H1 (cell line): ENCODE data around the gene ELOA. TPM values are rescaled to one million over a fixed set of nuclear protein-coding genes. Genes with fewer than 3 reads are reported as not detected.
A peak's percentile ranks its signal among the peaks of the same experiment; 100 is the strongest.

ENCODE experiments used
- CTCF ChIA-PET: fragments of 300-600 bp; sonication (Branson Sonifier 250); formaldehyde crosslinking; loops from one replicate; lab custom pipeline; 2021; ENCODE audit not compliant: partially characterized antibody; lab: Charles Lee
- POLR2A ChIA-PET: fragments of 300-600 bp; sonication (Branson Sonifier 250); formaldehyde crosslinking; loops from one replicate; lab custom pipeline; 2021; ENCODE audit warnings: inconsistent platforms; ENCODE audit not compliant: partially characterized antibody; lab: Charles Lee
- DNase-seq, 2 experiments: peaks; one replicate each; pipeline versions ENCODE4 v3.0.0 to v3.0.0-alpha.2; 2010 to 2022; ENCODE audit warnings: low spot score in 2 of 2, low read depth in 1 of 2, mixed read lengths in 1 of 2
- FAIRE-seq: peaks from 2 replicates; lab custom pipeline; 2011; peaks lifted over from hg19 to GRCh38; lab: Jason Lieb, UNC
- H2AFZ ChIP-seq: 2 replicates; pipeline ENCODE4 v1.8.1; 2012; ENCODE audit warnings: low read length, inconsistent platforms
- H2AK5ac ChIP-seq: 2 replicates; pipeline ENCODE4 v1.6.1; 2013; ENCODE audit warnings: low read depth, low read length
- H2BK120ac ChIP-seq: replicated peaks from 2 replicates; pipeline ENCODE3; 2013; ENCODE audit warnings: low read depth, low read length, inconsistent platforms
- H2BK12ac ChIP-seq: 2 replicates; pipeline ENCODE4 v1.6.1; 2013; ENCODE audit warnings: low read depth, low read length
- H2BK15ac ChIP-seq: 2 replicates; pipeline ENCODE4 v1.6.1; 2013; ENCODE audit warnings: low read length
- H2BK20ac ChIP-seq: 2 replicates; pipeline ENCODE4 v1.6.1; 2013; ENCODE audit warnings: low read length
- H2BK5ac ChIP-seq: 2 replicates; pipeline ENCODE4 v1.6.1; 2013; ENCODE audit warnings: low read depth, low read length
- H3K14ac ChIP-seq: 2 replicates; pipeline ENCODE4 v1.6.1; 2013; ENCODE audit warnings: inconsistent platforms; ENCODE audit not compliant: insufficient read length
- H3K18ac ChIP-seq: 2 replicates; pipeline ENCODE4 v1.6.1; 2013; ENCODE audit warnings: low read length; ENCODE audit errors: extremely low read depth
- H3K23ac ChIP-seq: 2 replicates; pipeline ENCODE4 v1.6.1; 2013; ENCODE audit warnings: inconsistent platforms; ENCODE audit not compliant: insufficient read length
- H3K23me2 ChIP-seq: 2 replicates; pipeline ENCODE4 v1.6.1; 2013; ENCODE audit warnings: low read depth, low read length
- H3K27ac ChIP-seq: 2 replicates; pipeline ENCODE4 v1.6.1; 2011; ENCODE audit warnings: low read depth, low read length, inconsistent platforms
- H3K27me3 ChIP-seq, 4 experiments: replicated peaks in 1 of 4; 1 replicate in 1 of 4; 2 replicates in 3 of 4; pipeline versions ENCODE4 v1.6.1 to v1.8.1; 2011 to 2013; ENCODE audit warnings: low read length in 3 of 4, mild to moderate bottlenecking in 3 of 4, inconsistent platforms in 2 of 4, mixed read lengths in 2 of 4, moderate library complexity in 1 of 4; ENCODE audit not compliant: control insufficient read depth in 3 of 4, insufficient read depth in 3 of 4; ENCODE audit errors: extremely low read depth in 1 of 4
- H3K36me3 ChIP-seq, 4 experiments: 2 replicates each; pipeline versions ENCODE4 v1.6.1 to v1.8.1; 2011 to 2013; ENCODE audit warnings: mild to moderate bottlenecking in 4 of 4, low read length in 3 of 4, moderate library complexity in 2 of 4, control low read depth in 1 of 4, inconsistent platforms in 1 of 4; ENCODE audit not compliant: insufficient read depth in 4 of 4, control insufficient read depth in 2 of 4
- H3K4ac ChIP-seq: replicated peaks from 2 replicates; pipeline ENCODE3; 2013; ENCODE audit warnings: low read length, low read depth, mixed read lengths, inconsistent platforms; ENCODE audit not compliant: insufficient read length
- H3K4me1 ChIP-seq, 4 experiments: replicated peaks in 1 of 4; 1 replicate in 1 of 4; 2 replicates in 3 of 4; pipeline versions ENCODE4 v1.6.1 to v1.8.1; 2011 to 2013; ENCODE audit warnings: low read length in 3 of 4, inconsistent platforms in 2 of 4, mixed read lengths in 1 of 4; ENCODE audit not compliant: insufficient read depth in 4 of 4, control insufficient read depth in 3 of 4
- H3K4me2 ChIP-seq, 2 experiments: 2 replicates each; pipeline versions ENCODE4 v1.6.1 to v1.8.1; 2011 to 2013; ENCODE audit warnings: low read depth in 2 of 2, low read length in 2 of 2, control low read depth in 1 of 2, inconsistent platforms in 1 of 2, mild to moderate bottlenecking in 1 of 2; ENCODE audit not compliant: insufficient read depth in 1 of 2
- H3K4me3 ChIP-seq, 4 experiments: fragments of 200-600, 300-600 bp in 1 of 4; sonication (generic), shearing (Covaris generic), sonication (Bioruptor Twin) in 1 of 4; 2 replicates each; pipeline versions ENCODE4 v1.5.1 to v1.8.1; 2011 to 2016; ENCODE audit warnings: low read length in 4 of 4, low read depth in 3 of 4, control low read depth in 2 of 4, inconsistent platforms in 2 of 4, mild to moderate bottlenecking in 2 of 4, mixed read lengths in 1 of 4, moderate library complexity in 1 of 4; ENCODE audit not compliant: insufficient read depth in 2 of 4; ENCODE audit errors: extremely low read depth in 1 of 4
- H3K56ac ChIP-seq: replicated peaks from 2 replicates; pipeline ENCODE3; 2013; ENCODE audit warnings: low read depth, mild to moderate bottlenecking, mixed read lengths, low read length, inconsistent platforms; ENCODE audit not compliant: insufficient read length
- H3K79me1 ChIP-seq: 2 replicates; pipeline ENCODE4 v1.6.1; 2013; ENCODE audit warnings: low read depth, low read length, control low read depth
- H3K79me2 ChIP-seq, 2 experiments: 2 replicates each; pipeline versions ENCODE4 v1.6.1 to v1.8.1; 2012 to 2013; ENCODE audit warnings: low read length in 2 of 2, mild to moderate bottlenecking in 2 of 2, inconsistent platforms in 1 of 2; ENCODE audit not compliant: insufficient read depth in 2 of 2, control insufficient read depth in 1 of 2
- H3K9ac ChIP-seq, 4 experiments: replicated peaks in 1 of 4; 1 replicate in 1 of 4; 2 replicates in 3 of 4; pipeline versions ENCODE4 v1.6.1 to v1.8.1; 2011 to 2013; ENCODE audit warnings: low read depth in 3 of 4, low read length in 3 of 4, control low read depth in 2 of 4, mild to moderate bottlenecking in 2 of 4, moderate library complexity in 2 of 4, inconsistent platforms in 1 of 4; ENCODE audit errors: extremely low read depth in 1 of 4
- H3K9me3 ChIP-seq, 2 experiments: 2 replicates each; pipeline versions ENCODE4 v1.6.1 to v1.8.1; 2012 to 2013; ENCODE audit warnings: mild to moderate bottlenecking in 2 of 2, moderate library complexity in 2 of 2, control low read depth in 1 of 2, inconsistent platforms in 1 of 2, low read depth in 1 of 2, low read length in 1 of 2, mixed read lengths in 1 of 2; ENCODE audit not compliant: insufficient read depth in 2 of 2
- H4K20me1 ChIP-seq, 2 experiments: replicated peaks in 1 of 2; 2 replicates each; pipeline versions ENCODE3 to v1.8.1; 2011 to 2013; ENCODE audit warnings: inconsistent platforms in 2 of 2, low read length in 2 of 2, mild to moderate bottlenecking in 1 of 2; ENCODE audit not compliant: insufficient read depth in 2 of 2, control insufficient read depth in 1 of 2
- H4K5ac ChIP-seq: 2 replicates; pipeline ENCODE4 v1.6.1; 2013; ENCODE audit warnings: low read length, low read depth, mixed read lengths, inconsistent platforms; ENCODE audit not compliant: insufficient read length
- H4K8ac ChIP-seq: 2 replicates; pipeline ENCODE4 v1.8.0; 2013; ENCODE audit warnings: mild to moderate bottlenecking, moderate library complexity, low read length, inconsistent platforms; ENCODE audit not compliant: insufficient read depth; ENCODE audit errors: extremely low read depth
- H4K91ac ChIP-seq: replicated peaks from 2 replicates; pipeline ENCODE3; 2013; ENCODE audit warnings: low read length, mixed read lengths, inconsistent platforms; ENCODE audit not compliant: insufficient read length
- POLR2A ChIP-seq, 2 experiments: IDR thresholded peaks; 1 replicate in 1 of 2; 2 replicates in 1 of 2; pipeline ENCODE4 v1.6.1; 2011; ENCODE audit warnings: low read depth in 2 of 2, low read length in 2 of 2, mild to moderate bottlenecking in 2 of 2; ENCODE audit errors: control extremely low read depth in 1 of 2
- POLR2AphosphoS5 ChIP-seq: IDR thresholded peaks from 2 replicates; pipeline ENCODE4 v1.6.1; 2011; ENCODE audit warnings: low read depth, low read length
- SIN3A ChIP-seq, 2 experiments: IDR thresholded peaks in 1 of 2; conservative IDR thresholded peaks in 1 of 2; 2 replicates each; pipeline ENCODE4 v1.6.1; 2011 to 2012; ENCODE audit warnings: low read length in 2 of 2, improper control_type of control experiment in 1 of 2, low read depth in 1 of 2, mild to moderate bottlenecking in 1 of 2
- WGBS, 2 experiments: shearing (Covaris generic) in 1 of 2; methylation state at CpG; one replicate each; pipeline versions ENCODE4 v1.1.6 to v1.1.7; 2013 to 2015; ENCODE audit warnings: low lambda C conversion rate in 2 of 2, mixed read lengths in 2 of 2, inconsistent platforms in 1 of 2, low coverage in 1 of 2, missing lambda C conversion rate in 1 of 2; ENCODE audit not compliant: insufficient replicate concordance in 2 of 2, insufficient coverage in 1 of 2, insufficient read length in 1 of 2; ENCODE audit errors: extremely low coverage in 1 of 2, missing lambda C conversion rate in 1 of 2; 5-methylcytosine and 5-hydroxymethylcytosine counted together
- polyA plus RNA-seq, 7 experiments: library from polyadenylated mRNA; depleted of rRNA in 3 of 7; stranded (reverse) in 5 of 7; unstranded in 2 of 7; fragments of >200 nt in 5 of 7; fragments of 200-250 nt in 2 of 7; gene quantifications; 1 replicate in 5 of 7; 2 replicates in 1 of 7; 4 replicates in 1 of 7; pipeline versions ENCODE4 v1.2.1 to v1.2.3, GENCODE V29; 2011 to 2013; ENCODE audit warnings: missing spikeins in 2 of 7, mixed read lengths in 2 of 7
- total RNA-seq: library from RNA; stranded (reverse); fragmentation: NEBNext Ultra II Directional; extraction: Animal tissue kit (Norgen Biotek cat#: 25700); gene quantifications from 2 replicates; pipeline ENCODE4 v1.2.1, GENCODE V29; 2021

ELOA gene
- total and polyA plus RNA-seq, 2 of the 8 experiments (the other 6 are each of a cell fraction or from before 2014, with no cell fraction given): 15.7 to 61.1 TPM

DNA sequence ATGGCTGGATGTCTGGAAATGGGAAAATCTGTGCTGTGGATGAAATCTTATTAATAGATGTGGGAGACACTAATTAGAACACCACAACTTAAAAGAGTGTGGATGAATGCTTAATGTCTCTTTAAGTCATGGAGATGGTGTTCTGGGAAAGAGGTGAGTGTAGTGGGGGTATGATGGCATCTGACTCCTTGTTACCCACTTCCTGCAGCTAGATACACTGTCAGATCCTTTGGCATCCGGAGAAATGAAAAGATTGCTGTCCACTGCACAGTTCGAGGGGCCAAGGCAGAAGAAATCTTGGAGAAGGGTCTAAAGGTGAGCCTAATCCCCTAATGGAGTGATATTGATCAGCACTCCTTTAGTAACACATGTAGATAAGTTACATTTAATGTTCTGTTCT is 49.7 kb upstream of the ELOA start:
- POLR2A ChIA-PET: interaction anchor here (0.8 to 12.3 kb wide), 14 partner anchors 11 to 196 kb away, joined by 3 to 190 read pairs (median 14); partner anchors contain the start of genes E2F2, ELOA and PITHD1
- DNase-seq (no peak), FAIRE-seq (no peak)
- Histone ChIP-seq H2BK5ac (no peak overlapping the region), H2BK12ac (no peak overlapping the region), H3K9me3 (no peaks in the 10 kb centered on the region), H4K20me1 (peaks cover 32 to 39% of the 10 kb centered on the region in 2 experiments), H3K79me1 (peaks cover 8% of the 10 kb centered on the region), H4K91ac (no peak overlapping the region), H3K23me2 (peaks cover 11% of the 10 kb centered on the region; the same call in 1 of the 2 replicates), H3K27ac (no peak overlapping the region), H2BK20ac (no peak overlapping the region), H3K9ac (peak overlapping the region in 3 of 4 experiments; percentile 22 to 71 (median 56); a peak in 4 of 7 replicates), H2AK5ac (no peak overlapping the region), H3K14ac (no peak overlapping the region), H3K18ac (no peak overlapping the region), H3K27me3 (no peaks in the 10 kb centered on the region), H3K56ac (no peak overlapping the region), H3K4me1 (peaks cover 0 to 13% (median 6%) of the 10 kb centered on the region in 4 experiments; a peak in 4 of 7 replicates), H3K23ac (no peak overlapping the region), H3K4ac (no peak overlapping the region), H2AFZ (no peak overlapping the region), H2BK15ac (no peak overlapping the region), H3K79me2 (peaks cover 42 to 71% of the 10 kb centered on the region in 2 experiments), H3K4me3 (peak overlapping the region; percentile 82 to 100 (median 92); a peak in 5 of 8 replicates), H2BK120ac (no peak overlapping the region), H4K5ac (no peak overlapping the region), H3K4me2 (peak overlapping the region; percentile 87 to 99), H3K36me3 (peaks cover 40 to 64% (median 58%) of the 10 kb centered on the region in 4 experiments), H4K8ac (no peak overlapping the region)
- CTCF ChIA-PET: interaction anchor here (0.6 to 1.4 kb wide), 3 partner anchors 9 to 274 kb away, joined by 3 read pairs; no protein-coding TSS in a partner anchor
- TF ChIP-seq POLR2AphosphoS5: peak; percentile 61; the same call in 1 of the 2 replicates
- TF ChIP-seq SIN3A (conservative IDR thresholded peaks at IDR 0.05 in 1 of 2, IDR thresholded peaks at IDR 0.05 in 1 of 2; ENCODE audit: low read depth in 1 of 2, low read length in 2 of 2): no peak
- TF ChIP-seq POLR2A (IDR thresholded peaks at IDR 0.05; ENCODE audit: control extremely low read depth in 1 of 2, low read depth in 2 of 2, low read length in 2 of 2): peak in 1 of 2 experiments; percentile 31; a peak in 1 of 3 replicates
- 93% methylated on average over 2 of the region's 2 CpGs; no CpG with 5 or more reads in 1 of the 2 experiments for WGBS, 2 experiments
